Mesodermal cell (in vitro differentiated cells): Measurements from ENCODE around the gene HAX1. TPM values are rescaled to one million over a fixed set of nuclear protein-coding genes. Genes with fewer than 3 reads are reported as not detected.
"Not testable (repeated sequence)": the region's sequence is repeated elsewhere in the genome, so short reads cannot be mapped to it uniquely, and the experiment has no call there.

Experiments used
- H3K27ac ChIP-seq: 2 replicates; pipeline ENCODE4 v1.7.0; 2013; ENCODE audit warnings: mild to moderate bottlenecking, low read depth, low read length, moderate library complexity; ENCODE audit not compliant: severe bottlenecking
- H3K36me3 ChIP-seq: 2 replicates; pipeline ENCODE4 v1.7.1; 2013; ENCODE audit warnings: mild to moderate bottlenecking, low read length, moderate library complexity; ENCODE audit not compliant: control insufficient read depth, insufficient read depth
- H3K4me1 ChIP-seq: one replicate; pipeline ENCODE4 v1.7.1; 2013; ENCODE audit warnings: mild to moderate bottlenecking, low read length; ENCODE audit not compliant: insufficient read depth, control insufficient read depth, poor library complexity, severe bottlenecking
- H3K4me3 ChIP-seq: 2 replicates; pipeline ENCODE4 v1.7.0; 2013; ENCODE audit warnings: low read length, control low read depth, mild to moderate bottlenecking; ENCODE audit not compliant: insufficient read depth, poor library complexity, severe bottlenecking; ENCODE audit errors: extremely low read depth
- H3K9me3 ChIP-seq: 2 replicates; pipeline ENCODE4 v1.7.1; 2013; ENCODE audit warnings: mild to moderate bottlenecking, low read length, moderate library complexity; ENCODE audit not compliant: control insufficient read depth
- WGBS, 2 experiments: methylation state at CpG; one replicate each; pipeline ENCODE4 v1.1.5; 2013; ENCODE audit warnings: missing lambda C conversion rate in 2 of 2; ENCODE audit not compliant: insufficient coverage in 2 of 2; 5-methylcytosine and 5-hydroxymethylcytosine counted together
- polyA plus RNA-seq, 2 experiments: library from polyadenylated mRNA; stranded (reverse); fragments of 50-300 nt; gene quantifications; one replicate each; pipeline ENCODE4 v1.2.3, GENCODE V29; 2013

The HAX1 gene
- 103 TPM for polyA plus RNA-seq (2013, experiment 1 of 2)
- polyA plus RNA-seq (2013, experiment 2 of 2), result 99.7 TPM

DNA sequence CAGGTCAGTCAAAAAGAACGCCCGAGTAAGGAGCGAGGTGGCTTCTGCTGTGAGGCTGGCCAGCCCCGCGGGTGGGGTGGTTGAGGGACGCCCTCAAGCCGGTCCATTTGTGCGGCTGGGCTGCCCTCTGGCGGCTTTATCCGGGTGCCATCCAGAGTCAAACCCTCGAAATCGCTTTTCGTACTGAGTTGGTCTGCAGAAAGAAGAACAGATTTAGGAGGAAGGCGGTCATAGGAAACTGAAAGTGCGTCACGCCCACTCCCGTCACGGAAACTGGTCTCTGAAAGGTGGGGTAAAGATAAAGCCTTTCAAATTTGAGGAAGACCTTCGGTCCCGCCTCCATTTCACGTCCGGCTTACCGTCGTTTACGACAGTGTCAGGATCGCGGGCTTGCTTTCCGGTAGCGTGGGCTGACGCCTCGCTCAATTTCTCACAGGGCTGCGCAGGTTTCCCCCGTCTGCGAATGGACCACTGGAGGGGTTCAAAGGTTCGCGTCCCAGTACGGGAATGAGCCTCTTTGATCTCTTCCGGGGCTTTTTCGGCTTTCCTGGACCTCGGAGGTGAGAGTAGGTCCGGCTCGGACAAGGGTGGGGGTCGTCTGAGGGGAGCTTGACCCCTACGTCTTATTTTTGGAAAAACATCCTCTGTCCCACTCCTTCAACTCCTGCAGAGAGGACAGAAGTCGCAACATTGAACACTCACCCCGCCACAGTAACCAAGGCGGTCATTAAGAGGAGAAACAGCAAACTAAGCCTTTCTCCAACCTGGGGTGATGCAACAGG, at the start of gene HAX1:
Gene HAX1 (plus strand): TSS at position 413 of the 782 bp plus-strand sequence. CDS start 95 bp downstream, at position 508.
- Histone ChIP-seq H3K4me1 (peaks cover 4% of the 10 kb centered on the region), H3K9me3 (no peaks in the 10 kb centered on the region), H3K4me3 (peak within 1 kb of the TSS; percentile 91), H3K36me3 (peaks cover 47% of the 10 kb centered on the region), H3K27ac (peak within 1 kb of the TSS; percentile 87)
- WGBS, 2 experiments, result 0 to 1% methylated on average over 38 to 44 of the region's 47 CpGs

DNA sequence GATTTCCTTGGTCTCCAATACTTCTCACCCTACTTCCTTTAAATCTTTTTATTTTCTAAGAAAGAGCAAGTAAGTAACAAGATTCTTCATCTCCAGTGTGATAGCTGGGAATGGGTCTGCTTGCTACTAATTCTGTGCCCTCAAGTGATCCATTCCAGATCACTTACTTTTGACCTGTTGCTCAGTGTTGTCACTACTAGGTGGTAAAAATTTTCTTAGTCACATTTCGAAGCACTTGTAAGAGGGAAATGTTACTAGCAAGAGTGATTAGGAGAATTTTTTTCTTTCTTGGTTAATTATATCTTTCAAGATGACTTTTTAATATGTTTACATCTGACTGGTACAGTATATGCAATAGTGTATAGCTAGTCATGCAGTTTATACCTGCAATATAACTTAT, 49.5 kb upstream of the HAX1 start:
- Histone ChIP-seq H3K36me3 (peaks cover 54% of the 10 kb centered on the region), H3K4me3 (peak overlapping the region; percentile 91), H3K4me1 (no peaks in the 10 kb centered on the region), H3K9me3 (no peaks in the 10 kb centered on the region), H3K27ac (no peak overlapping the region)
- WGBS, 2 experiments, result no CpG with 5 or more reads among the region's 1 CpG

DNA sequence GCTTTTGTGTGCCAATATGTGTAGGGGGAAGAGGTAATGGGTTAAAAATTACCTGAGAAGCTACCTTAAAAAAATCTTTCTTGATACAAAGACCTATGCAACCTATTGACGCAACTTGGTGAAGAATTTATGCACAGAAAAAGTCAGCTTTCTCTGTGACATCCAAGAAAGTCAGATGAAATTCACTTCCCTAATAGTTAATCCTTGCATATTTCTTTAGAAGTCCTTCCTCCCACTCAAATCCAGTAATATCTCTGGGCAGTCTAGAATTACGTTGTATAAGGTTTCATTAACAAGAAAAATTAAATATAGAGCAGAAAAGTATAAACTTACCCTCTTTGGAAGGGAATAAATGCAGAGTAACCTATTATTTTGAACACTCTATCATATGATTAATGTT, 48.8 kb upstream of the HAX1 start:
- WGBS, 2 experiments, result 100% methylated on average over 1 of the region's 2 CpGs
- Histone ChIP-seq H3K9me3 (no peaks in the 10 kb centered on the region), H3K27ac (no peak overlapping the region), H3K4me1 (no peaks in the 10 kb centered on the region), H3K4me3 (no peak overlapping the region), H3K36me3 (peaks cover 54% of the 10 kb centered on the region)

DNA sequence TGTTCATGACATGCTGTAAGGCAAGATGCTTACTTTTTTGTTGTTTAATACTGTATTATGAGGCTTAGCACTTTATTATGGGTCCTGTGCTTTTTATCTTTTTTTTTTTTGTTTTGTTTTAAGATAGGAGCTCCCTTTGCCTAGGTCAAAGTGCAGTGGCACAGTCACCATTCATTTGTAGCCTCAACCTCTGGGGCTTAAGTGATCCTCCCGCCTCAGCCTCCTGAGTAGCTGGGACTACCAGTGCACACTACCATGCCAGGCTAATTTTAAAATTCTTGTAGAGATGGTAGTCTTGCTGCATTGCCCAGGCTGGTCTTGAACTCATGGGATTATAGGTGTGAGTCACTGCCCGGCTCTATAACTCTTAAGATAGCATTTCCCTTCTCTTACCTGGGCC, 47.1 kb upstream of the HAX1 start:
- H3K27ac ChIP-seq, result no peak overlapping the region
- peaks cover 65% of the 10 kb centered on the region for H3K36me3 ChIP-seq
- no peaks in the 10 kb centered on the region for H3K4me1 ChIP-seq
- WGBS, 2 experiments, result 80 to 93% methylated on average over 1 to 2 of the region's 2 CpGs
- no peaks in the 10 kb centered on the region for H3K9me3 ChIP-seq
- H3K4me3 ChIP-seq, result no peak overlapping the region

DNA sequence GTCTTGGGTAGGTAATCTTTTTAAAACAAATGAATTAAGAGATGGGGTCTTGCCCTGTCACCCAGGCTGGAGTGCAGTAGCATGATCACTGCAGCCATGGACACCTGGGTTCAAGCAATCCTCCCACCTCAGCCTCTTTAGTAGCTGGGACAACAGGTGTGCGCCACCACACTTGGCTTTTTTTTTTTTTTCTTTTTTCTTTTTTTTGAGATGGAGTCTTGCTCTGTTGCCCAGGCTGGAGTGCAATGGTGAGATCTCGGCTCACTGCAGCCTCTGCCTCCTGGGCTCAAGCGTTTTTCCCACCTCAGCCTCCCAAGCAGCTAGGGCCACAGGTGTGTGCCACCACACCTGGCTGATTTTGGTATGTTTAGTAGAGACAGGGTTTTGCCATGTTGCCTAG, 41.3 kb upstream of the HAX1 start:
- WGBS, 2 experiments, result 83% methylated on average over 1 of the region's 3 CpGs; no CpG with 5 or more reads in 1 of the 2 experiments
- peaks cover 95% of the 10 kb centered on the region for H3K36me3 ChIP-seq

DNA sequence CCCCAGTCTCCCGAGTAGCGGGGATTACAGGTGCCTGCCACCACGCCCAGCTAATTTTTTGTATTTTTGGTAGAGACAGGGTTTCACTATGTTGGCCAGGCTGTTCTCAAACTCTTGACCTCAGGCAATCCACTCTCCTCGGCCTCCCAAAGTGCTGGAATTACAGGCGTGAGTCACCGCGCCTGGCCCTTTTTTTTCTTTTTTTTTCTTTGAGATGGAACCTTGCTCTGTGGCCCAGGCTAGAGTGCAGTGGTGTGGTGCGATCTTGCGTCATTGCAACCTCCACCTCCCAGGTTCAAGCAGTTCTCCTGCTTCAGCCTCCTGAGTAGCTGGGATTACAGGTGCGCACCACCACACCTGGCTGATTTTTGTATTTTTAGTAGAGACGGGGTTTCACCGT, 39.3 kb upstream of the HAX1 start:
- H3K4me3 ChIP-seq, H3K4me1 ChIP-seq, H3K27ac ChIP-seq, H3K9me3 ChIP-seq: not testable (repeated sequence)
- H3K36me3 ChIP-seq, result peaks cover 96% of the 10 kb centered on the region
- 89 to 99% methylated on average over 5 to 10 of the region's 12 CpGs for WGBS, 2 experiments

More for the DNA sequence above, 41.3 kb upstream of the HAX1 start:
- not testable (repeated sequence) for H3K27ac ChIP-seq, H3K9me3 ChIP-seq, H3K4me3 ChIP-seq, H3K4me1 ChIP-seq

DNA sequence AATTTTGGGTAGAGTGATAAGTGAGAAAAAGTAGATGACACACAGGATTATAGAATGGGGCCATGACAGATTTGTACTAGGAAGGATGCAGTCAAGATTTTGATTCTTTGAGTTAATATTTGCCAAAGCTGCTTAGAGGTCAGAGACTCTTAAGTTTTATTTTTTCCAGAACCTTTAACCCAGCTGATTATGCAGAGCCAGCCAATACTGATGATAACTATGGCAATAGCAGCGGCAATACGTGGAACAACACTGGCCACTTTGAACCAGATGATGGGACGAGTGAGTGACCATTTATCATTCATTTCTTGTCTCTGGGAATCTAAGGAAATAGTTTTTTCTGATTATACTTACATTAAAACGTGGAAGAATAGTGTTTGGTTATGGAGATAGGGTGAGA, 35.6 kb upstream of the HAX1 start:
- H3K9me3 ChIP-seq, result no peaks in the 10 kb centered on the region
- H3K4me3 ChIP-seq, result no peak overlapping the region
- WGBS, 2 experiments, result 97 to 100% methylated on average over 3 to 4 of the region's 4 CpGs
- H3K4me1 ChIP-seq, result no peaks in the 10 kb centered on the region
- H3K27ac ChIP-seq, result no peak overlapping the region
- H3K36me3 ChIP-seq, result peaks cover 94% of the 10 kb centered on the region

DNA sequence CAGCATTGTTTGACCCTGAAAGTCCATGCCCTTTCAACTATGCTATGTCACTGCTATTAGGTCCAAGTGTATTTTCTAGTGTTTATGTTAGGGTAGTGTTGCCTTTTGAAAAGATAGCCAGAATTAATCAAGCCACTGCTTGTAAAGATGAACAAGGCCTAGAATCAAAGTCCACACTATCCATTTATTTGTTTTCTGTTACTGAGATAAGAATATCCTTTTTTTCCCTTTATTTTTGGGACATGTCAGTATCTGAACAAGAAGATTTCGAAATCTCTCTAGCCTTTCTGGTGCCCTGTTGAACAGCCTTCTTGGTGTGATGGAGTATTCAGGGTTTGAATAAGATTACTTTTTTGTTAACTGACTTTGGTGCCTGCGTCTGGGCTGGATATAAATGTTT, 35.0 kb upstream of the HAX1 start:
- no peaks in the 10 kb centered on the region for H3K4me1 ChIP-seq
- H3K4me3 ChIP-seq, result no peak overlapping the region
- no peaks in the 10 kb centered on the region for H3K9me3 ChIP-seq
- peaks cover 98% of the 10 kb centered on the region for H3K36me3 ChIP-seq
- H3K27ac ChIP-seq, result no peak overlapping the region
- 100% methylated on average over 1 of the region's 2 CpGs for WGBS, 2 experiments

DNA sequence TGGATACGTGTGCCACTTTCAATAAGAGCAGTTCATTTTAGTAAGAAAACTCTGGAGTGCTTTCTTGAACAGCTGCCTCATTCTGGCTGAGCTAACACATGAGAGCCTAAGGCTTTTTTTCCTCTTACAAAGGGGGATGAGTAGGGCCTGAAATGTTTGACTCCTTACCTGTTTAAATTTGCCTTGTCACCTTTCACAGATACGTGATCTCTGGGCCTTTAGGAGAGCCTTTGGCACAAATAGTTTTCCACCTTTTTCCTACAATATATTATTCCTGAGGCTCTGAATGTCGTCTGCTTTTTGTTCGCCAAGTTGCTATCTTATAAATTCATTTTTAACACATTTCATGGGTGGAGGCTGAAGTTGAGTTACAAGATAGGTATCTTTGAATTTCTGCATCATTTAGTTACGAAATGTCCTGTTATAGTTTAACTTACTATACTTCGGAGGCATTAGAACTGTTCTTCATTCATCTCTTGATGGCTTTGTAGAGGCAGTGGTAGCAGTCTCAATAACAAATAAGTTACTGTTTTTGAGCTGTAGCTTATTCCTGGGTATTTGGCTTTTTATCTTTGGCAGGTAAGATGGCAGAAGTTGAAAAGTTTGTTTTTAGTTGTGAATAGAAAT, 34.4 kb upstream of the HAX1 start:
- H3K36me3 ChIP-seq, result peaks cover 98% of the 10 kb centered on the region
- WGBS, 2 experiments, result 98 to 100% methylated on average over 2 to 4 of the region's 6 CpGs
- no peaks in the 10 kb centered on the region for H3K9me3 ChIP-seq

DNA sequence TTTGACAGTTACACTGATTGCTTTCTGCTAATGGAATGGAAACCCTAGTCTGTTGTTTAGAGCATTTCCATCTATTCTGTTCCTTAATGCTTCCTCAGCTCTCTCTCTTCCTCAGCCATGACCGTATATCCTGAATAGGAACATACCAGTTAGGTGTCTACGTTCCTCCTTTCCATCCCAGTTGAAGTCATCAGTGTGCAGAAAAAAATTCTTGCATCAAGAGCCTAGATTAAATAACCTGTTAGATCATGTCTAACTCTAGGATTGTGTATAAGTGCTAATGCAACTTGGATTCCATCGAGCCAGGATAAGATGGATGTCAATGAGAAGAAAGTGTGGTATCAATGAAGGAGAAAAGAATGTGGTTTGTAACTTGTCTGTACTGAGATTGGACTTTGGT, 32.9 kb upstream of the HAX1 start:
- Histone ChIP-seq H3K27ac (no peak overlapping the region), H3K4me3 (no peak overlapping the region), H3K36me3 (peaks cover 98% of the 10 kb centered on the region), H3K4me1 (no peaks in the 10 kb centered on the region), H3K9me3 (no peaks in the 10 kb centered on the region)
- WGBS, 2 experiments, result 91 to 100% methylated on average over 1 to 3 of the region's 3 CpGs

More for the DNA sequence above, 34.4 kb upstream of the HAX1 start:
- Histone ChIP-seq H3K27ac (no peak overlapping the region), H3K4me3 (no peak overlapping the region), H3K4me1 (no peaks in the 10 kb centered on the region)

DNA sequence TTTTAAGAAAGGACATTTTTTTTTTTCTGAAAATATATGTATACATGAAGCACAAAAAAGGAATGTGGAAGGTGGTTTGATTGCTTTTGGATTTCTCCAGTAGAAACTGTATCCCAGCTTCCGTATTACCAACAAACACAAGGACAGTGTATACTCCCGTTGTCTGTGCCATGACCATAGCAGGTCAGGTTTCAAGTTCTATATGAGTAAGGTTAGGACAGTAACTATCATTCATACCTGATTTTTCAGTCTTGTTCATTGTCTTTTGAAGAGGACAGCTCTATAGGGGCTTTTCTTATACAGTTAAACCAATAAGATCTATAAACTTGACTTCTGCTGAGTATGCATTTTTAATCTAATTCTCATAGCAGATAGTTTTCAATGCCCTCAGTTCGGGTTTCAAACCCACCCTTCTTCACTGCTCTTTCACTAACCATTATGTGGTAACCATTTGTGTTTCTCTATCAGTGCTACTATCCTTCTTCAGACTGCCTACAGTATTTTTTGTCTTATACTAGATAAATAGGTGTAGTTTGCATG, 32.1 kb upstream of the HAX1 start:
- no peaks in the 10 kb centered on the region for H3K4me1 ChIP-seq
- no peaks in the 10 kb centered on the region for H3K9me3 ChIP-seq
- no peak overlapping the region for H3K27ac ChIP-seq
- peaks cover 98% of the 10 kb centered on the region for H3K36me3 ChIP-seq
- no CpG with 5 or more reads among the region's 3 CpGs for WGBS, 2 experiments
- no peak overlapping the region for H3K4me3 ChIP-seq
